ENCODE data around the gene PTPRB. TPM values are rescaled to one million over a fixed set of nuclear protein-coding genes. Genes with fewer than 3 reads are reported as not detected.

PTPRB gene
- total RNA-seq, result 10.1 TPM

DNA sequence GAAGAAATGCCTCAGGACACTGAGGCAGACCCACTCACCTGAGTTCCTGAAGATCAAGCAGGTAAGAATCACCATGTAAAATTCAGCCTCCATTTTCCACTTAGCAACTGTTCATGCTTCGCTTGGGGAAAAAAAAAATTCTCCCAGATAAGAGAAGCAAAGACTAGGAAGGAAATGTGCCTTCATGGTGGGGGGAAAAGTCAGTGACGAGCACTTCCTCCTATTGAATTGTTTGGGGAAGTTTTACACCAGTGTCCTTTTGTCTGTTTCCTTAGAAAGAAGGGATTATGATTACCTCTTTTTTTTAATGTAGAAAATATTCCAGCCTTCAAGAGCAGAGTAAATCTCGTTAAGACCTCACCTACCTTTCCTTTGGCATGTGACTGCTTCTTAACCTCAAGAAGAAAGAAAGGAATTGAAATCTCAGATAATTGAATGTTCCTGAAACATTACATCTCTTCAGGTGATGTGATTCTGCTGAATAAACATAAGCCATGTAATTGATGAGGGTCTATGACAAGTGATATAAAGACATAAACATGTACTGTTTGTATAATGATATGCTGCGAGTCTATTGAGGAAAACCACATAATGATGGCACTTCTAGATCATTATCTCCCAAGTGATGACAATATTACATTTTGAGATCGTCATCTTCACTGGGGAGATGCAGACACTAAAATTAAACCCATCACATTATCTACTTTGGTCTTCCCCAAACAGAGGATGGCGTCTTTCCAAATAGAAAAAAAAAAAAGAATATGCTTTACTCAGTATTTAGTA, at the start of gene PTPRB:
TSS of gene PTPRB (minus strand) at position 127 of the 783 bp plus-strand sequence. CDS start at position 93, 34 bp downstream.

